ENCODE data around the gene ZNF22. TPM values are rescaled to one million over a fixed set of nuclear protein-coding genes. Genes with fewer than 3 reads are reported as not detected.

Gene ZNF22
- total RNA-seq, 4 donors from 2014 or later, result 3.6 to 12.3 (median 8.1) TPM

DNA sequence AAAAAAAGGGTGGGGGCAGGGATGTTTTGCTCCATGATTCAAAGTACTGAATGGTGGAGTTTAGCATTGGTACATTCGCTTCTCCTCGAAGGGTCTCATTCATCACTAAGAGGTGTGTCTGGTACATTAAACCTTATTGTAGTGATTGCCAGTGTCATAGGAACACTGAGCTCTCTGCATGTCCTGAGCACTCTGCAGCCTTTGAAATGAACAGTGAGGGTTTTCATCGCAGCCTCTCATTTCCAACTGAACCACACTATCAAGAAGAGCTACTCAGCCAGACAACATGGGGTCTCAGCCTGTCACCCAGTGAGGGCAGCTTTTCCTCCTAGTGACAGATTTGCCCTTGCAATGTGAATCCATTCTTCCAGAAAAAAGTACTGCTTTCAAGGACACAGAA lies 14.5 kb upstream of the ZNF22 start:
- intact Hi-C loops (cut with DNase I; ENCODE audit: low total_unique reads), result no loop called here
- peak overlapping the region in 2 of 4 donors; percentile 45 to 61 for H3K27ac ChIP-seq
- no peak overlapping the region for H3K4me3 ChIP-seq
- no peak for ATAC-seq
- H3K4me1 ChIP-seq, result peaks cover 15 to 29% of the 10 kb centered on the region in 2 donors
- peaks cover 0 to 9% of the 10 kb centered on the region in 2 donors for H3K36me3 ChIP-seq
- no peaks in the 10 kb centered on the region for H3K9me3 ChIP-seq
- TF ChIP-seq POLR2A (IDR thresholded peaks at IDR 0.05), result no peak
- TF ChIP-seq, protein P1, sequence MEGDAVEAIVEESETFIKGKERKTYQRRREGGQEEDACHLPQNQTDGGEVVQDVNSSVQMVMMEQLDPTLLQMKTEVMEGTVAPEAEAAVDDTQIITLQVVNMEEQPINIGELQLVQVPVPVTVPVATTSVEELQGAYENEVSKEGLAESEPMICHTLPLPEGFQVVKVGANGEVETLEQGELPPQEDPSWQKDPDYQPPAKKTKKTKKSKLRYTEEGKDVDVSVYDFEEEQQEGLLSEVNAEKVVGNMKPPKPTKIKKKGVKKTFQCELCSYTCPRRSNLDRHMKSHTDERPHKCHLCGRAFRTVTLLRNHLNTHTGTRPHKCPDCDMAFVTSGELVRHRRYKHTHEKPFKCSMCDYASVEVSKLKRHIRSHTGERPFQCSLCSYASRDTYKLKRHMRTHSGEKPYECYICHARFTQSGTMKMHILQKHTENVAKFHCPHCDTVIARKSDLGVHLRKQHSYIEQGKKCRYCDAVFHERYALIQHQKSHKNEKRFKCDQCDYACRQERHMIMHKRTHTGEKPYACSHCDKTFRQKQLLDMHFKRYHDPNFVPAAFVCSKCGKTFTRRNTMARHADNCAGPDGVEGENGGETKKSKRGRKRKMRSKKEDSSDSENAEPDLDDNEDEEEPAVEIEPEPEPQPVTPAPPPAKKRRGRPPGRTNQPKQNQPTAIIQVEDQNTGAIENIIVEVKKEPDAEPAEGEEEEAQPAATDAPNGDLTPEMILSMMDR (IDR thresholded peaks at IDR 0.05 in 4 of 5, conservative IDR thresholded peaks at IDR 0.05 in 1 of 5), result no peak
- no peaks in the 10 kb centered on the region for H3K27me3 ChIP-seq
- DNase-seq, result peak in 1 of 2 donors; percentile 0
- in situ Hi-C loops (cut with MboI; ENCODE audit: low sequenced_read_pairs in 4 of 4), result loop anchor here in 2 of 4 donors (25.0 kb wide), 2 partner anchors 1026 to 1574 kb away; partner anchors contain the start of gene HNRNPF (in 2 of the 2)

DNA sequence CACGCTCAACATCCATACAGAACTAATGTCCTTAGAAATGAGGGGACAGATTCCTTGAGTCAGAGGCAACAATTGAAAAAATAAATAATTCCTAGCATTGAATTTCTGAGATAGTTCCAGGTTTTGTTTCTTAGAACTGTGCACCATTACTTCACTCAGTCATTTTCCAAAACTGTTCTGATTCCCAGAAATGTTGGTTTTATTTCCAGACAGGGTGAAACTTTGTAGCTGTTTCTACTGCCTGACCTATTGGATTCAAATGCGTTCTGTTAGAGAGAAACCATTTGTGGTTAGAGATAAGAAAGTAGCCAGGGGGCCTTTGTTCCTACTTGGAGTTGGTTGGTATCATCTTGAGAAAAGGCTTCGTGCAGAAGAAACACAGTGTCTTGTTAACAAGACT lies 14.1 kb upstream of the ZNF22 start:
- intact Hi-C loops (cut with DNase I; ENCODE audit: low total_unique reads) (no loop called here), in situ Hi-C loops (cut with MboI; ENCODE audit: low sequenced_read_pairs in 4 of 4) (loop anchor here in 2 of 4 donors (25.0 kb wide), 2 partner anchors 1026 to 1574 kb away; partner anchors contain the start of gene HNRNPF (in 2 of the 2))
- TF ChIP-seq, protein P1 (IDR thresholded peaks at IDR 0.05 in 4 of 5, conservative IDR thresholded peaks at IDR 0.05 in 1 of 5), result no peak
- no peak for TF ChIP-seq POLR2A (IDR thresholded peaks at IDR 0.05)
- ATAC-seq (no peak), DNase-seq (no peak)
- H3K36me3 ChIP-seq, result peaks cover 0 to 9% of the 10 kb centered on the region in 2 donors
- H3K4me1 ChIP-seq, result peaks cover 15 to 29% of the 10 kb centered on the region in 2 donors
- no peak overlapping the region for H3K4me3 ChIP-seq
- peak overlapping the region in 1 of 4 donors; percentile 45 for H3K27ac ChIP-seq
- no peaks in the 10 kb centered on the region for H3K27me3 ChIP-seq
- H3K9me3 ChIP-seq, result no peaks in the 10 kb centered on the region

- no peak overlapping the region for H3K27ac ChIP-seq
- H3K4me1 ChIP-seq, result peaks cover 25 to 34% of the 10 kb centered on the region in 2 donors
- DNase-seq (no peak), ATAC-seq (no peak)
- no peak overlapping the region for H3K4me3 ChIP-seq
- H3K27me3 ChIP-seq, result no peaks in the 10 kb centered on the region
- H3K9me3 ChIP-seq, result no peaks in the 10 kb centered on the region
- H3K36me3 ChIP-seq, result peaks cover 0 to 9% of the 10 kb centered on the region in 2 donors
- in situ Hi-C loops (cut with MboI; ENCODE audit: low sequenced_read_pairs in 4 of 4), result loop anchor here in 2 of 4 donors (25.0 kb wide), 2 partner anchors 1023 to 1577 kb away; partner anchors contain the start of gene HNRNPF (in 2 of the 2)
- TF ChIP-seq, protein P1 (IDR thresholded peaks at IDR 0.05 in 4 of 5, conservative IDR thresholded peaks at IDR 0.05 in 1 of 5), result no peak
- TF ChIP-seq POLR2A (IDR thresholded peaks at IDR 0.05), result no peak
- intact Hi-C loops (cut with DNase I; ENCODE audit: low total_unique reads), result no loop called here
Measured at GRCh38 chr10:44988957-44989585, 11.7 kb upstream of the ZNF22 start.

- H3K27ac ChIP-seq, result peak overlapping the region in 3 of 4 donors; percentile 22 to 72 (median 43)
Measured at GRCh38 chr10:44989597-44990301, 11.0 kb upstream of the ZNF22 start.

More at GRCh38 chr10:44989597-44990301, 11.0 kb upstream of the ZNF22 start:
- no peaks in the 10 kb centered on the region for H3K9me3 ChIP-seq
- no peak for DNase-seq
- no peak for ATAC-seq
- no peaks in the 10 kb centered on the region for H3K27me3 ChIP-seq
- TF ChIP-seq, protein P1 (IDR thresholded peaks at IDR 0.05 in 4 of 5, conservative IDR thresholded peaks at IDR 0.05 in 1 of 5), result no peak
- TF ChIP-seq POLR2A (IDR thresholded peaks at IDR 0.05), result no peak
- intact Hi-C loops (cut with DNase I; ENCODE audit: low total_unique reads) (loop anchor here (10.0 kb wide), 1 partner anchor 435 kb away; no protein-coding TSS in a partner anchor), in situ Hi-C loops (cut with MboI; ENCODE audit: low sequenced_read_pairs in 4 of 4) (loop anchor here in 2 of 4 donors (25.0 kb wide), 2 partner anchors 1023 to 1577 kb away; partner anchors contain the start of gene HNRNPF (in 2 of the 2))
- peaks cover 31 to 41% of the 10 kb centered on the region in 2 donors for H3K4me1 ChIP-seq
- H3K4me3 ChIP-seq, result no peak overlapping the region
- H3K36me3 ChIP-seq, result peaks cover 0 to 9% of the 10 kb centered on the region in 2 donors
